ENCODE results near the gene DUSP2.

Gene DUSP2

DNA sequence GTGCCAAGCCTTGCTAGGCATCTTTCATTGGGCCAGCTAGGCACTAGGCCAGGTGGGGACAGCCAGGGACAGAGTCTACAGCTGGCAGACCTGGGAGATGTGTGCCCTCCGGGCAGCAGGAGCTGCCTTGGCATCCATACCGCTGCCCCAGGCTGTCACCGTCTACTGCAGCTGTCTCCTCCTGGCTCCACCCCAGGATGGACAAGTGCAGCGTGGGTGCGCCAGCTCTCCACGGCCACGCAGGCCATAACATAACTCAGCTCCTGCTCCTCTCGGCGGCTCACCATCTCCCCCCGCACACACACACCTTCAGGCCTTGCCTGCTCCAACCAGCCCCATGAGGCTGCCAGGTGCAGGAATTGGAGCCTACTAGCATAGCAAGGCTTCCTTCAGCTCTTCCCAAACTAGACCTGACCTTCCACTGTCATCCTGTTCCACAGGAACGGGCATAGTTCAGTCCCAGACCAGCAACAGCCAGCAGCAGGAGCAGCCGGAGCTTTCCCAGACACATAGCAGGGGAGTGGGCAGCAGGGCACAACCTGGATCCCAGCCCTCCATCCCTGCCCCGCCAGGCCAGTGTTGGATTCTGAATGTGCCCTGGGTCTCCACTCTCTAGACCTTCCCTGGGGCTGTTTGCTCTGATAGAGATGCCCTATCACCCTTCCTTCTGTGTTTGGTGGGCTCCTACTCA, 26.4 kb downstream of the DUSP2 start:
- Mint-ChIP-seq H3K27ac (no peak overlapping the region), H3K9me3 (ENCODE audit: low read depth) (no peaks in the 10 kb centered on the region), H3K4me1 (ENCODE audit: low read depth) (peaks cover 19% of the 10 kb centered on the region), H3K36me3 (no peaks in the 10 kb centered on the region), H3K4me3 (peak overlapping the region; percentile 46), H3K27me3 (peaks cover 12% of the 10 kb centered on the region)

DNA sequence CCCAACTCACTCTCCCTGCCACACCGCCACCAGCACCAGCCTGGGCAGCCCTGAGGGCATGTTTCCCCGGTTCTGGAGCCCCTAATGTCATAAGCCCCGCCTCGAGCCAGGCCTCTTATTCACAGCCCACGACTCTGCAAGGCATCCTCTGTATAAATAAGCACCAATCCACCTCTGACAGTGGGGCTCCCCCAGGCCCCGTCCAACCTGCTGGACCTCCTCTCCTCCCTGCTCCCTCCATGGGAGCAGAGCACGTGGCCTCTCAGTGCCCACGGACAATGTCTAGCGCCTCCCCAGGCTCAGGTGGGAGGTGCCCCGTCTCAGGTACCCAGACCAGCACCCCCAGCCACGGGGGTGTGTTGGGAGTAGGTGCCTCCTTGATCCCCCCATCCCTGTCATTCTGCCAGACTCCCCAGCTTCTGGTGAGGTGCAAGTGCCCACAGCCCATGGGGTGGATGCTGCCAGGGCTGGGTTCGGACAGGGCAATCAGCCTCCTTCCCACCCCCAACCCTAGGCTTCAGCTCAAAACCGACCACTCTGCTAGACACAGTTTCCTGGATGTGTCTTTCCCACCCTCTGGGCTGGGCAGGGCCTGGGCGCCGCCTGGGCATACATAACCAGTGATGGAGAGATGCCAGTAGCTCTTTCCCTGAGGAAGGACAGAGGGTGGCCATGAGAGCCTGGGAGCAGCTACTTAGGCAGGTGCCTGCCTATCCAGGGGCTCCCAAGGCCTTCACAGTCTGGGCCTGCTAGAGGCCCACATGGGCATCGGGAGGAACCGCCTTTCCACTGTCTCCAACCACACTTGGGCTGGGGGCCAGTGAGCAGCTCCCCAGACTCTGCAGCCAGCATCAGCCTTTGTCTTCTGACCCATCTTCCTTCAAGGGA, 27.3 kb downstream of the DUSP2 start:
- H3K27me3 Mint-ChIP-seq = peaks cover 12% of the 10 kb centered on the region
- peak overlapping the region; percentile 75 for H3K4me3 Mint-ChIP-seq
- no peak overlapping the region for H3K27ac Mint-ChIP-seq

DNA sequence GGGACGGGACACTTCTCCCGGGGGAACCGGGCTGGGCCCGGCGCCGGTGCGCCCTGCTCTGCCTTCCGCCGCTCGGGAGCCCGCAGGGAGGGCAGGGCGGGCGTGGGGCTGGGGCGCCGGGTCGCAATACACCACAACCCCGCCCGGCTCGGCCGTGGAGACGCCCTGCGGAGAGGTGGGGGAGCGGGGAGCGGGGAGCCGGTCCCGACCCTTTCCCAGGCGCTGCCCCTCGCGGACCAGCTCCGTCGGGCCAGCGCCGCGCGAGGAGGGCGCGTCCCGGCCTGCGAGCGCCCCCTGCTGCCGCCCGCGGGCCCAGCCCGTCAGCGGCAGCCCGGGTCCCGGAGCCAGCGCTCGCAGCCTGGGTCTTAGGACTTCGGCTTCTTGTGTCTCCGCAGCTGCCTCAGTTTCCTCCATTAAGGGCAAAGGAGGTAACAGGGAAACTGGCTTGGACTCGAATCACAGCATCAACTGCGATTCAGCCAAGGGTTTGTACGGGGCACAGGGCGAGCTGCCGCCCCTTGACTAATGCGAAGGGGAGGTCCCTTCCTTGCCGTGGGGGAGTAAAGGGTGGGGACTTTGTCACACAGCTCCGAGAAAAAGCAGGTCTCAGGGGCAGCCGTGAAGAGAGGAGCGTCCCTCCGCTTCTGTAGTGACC, 28.2 kb downstream of the DUSP2 start:
- Mint-ChIP-seq H3K9me3 (ENCODE audit: low read depth) (no peaks in the 10 kb centered on the region), H3K36me3 (no peaks in the 10 kb centered on the region), H3K27ac (no peak overlapping the region), H3K4me1 (ENCODE audit: low read depth) (peaks cover 19% of the 10 kb centered on the region), H3K27me3 (peaks cover 12% of the 10 kb centered on the region), H3K4me3 (peak overlapping the region; percentile 75)

More for the DNA sequence above, 27.3 kb downstream of the DUSP2 start:
- Mint-ChIP-seq H3K4me1 (ENCODE audit: low read depth) (peaks cover 19% of the 10 kb centered on the region), H3K9me3 (ENCODE audit: low read depth) (no peaks in the 10 kb centered on the region), H3K36me3 (no peaks in the 10 kb centered on the region)

DNA sequence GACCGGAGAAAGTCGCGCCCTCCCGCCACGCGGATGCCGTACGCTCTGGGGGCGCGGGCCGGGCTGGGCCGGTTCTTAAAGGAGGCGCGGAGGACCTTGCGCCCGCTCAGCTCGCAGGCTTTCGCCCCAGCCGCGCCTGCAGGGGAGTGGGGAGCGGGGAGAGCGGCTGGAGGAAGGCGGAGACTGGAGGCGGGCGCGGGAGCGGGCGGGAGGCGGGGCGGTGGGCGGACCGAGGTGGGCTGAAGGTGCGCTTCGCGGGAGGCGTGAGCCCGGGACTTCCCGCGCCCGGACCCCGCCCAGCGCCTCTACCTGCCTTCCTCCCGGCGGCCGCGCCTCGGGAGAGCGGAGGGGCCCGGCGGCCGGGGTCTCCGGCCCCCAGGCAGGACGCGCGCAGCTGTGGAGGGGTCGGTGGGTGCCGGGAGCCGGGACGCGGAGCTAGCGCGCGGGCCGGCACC, 28.8 kb downstream of the DUSP2 start, which contains the start of gene ADRA2B:
Gene ADRA2B, minus strand, starts transcription at position 148 of the 455 bp plus-strand sequence. CDS start 422 bp downstream, outside the sequence.
- Mint-ChIP-seq H3K27me3 (peaks cover 11% of the 10 kb centered on the region), H3K36me3 (no peaks in the 10 kb centered on the region), H3K9me3 (ENCODE audit: low read depth) (no peaks in the 10 kb centered on the region), H3K27ac (peak within 1 kb of the TSS; percentile 46), H3K4me3 (peak within 1 kb of the TSS; percentile 79), H3K4me1 (ENCODE audit: low read depth) (peaks cover 19% of the 10 kb centered on the region)

DNA sequence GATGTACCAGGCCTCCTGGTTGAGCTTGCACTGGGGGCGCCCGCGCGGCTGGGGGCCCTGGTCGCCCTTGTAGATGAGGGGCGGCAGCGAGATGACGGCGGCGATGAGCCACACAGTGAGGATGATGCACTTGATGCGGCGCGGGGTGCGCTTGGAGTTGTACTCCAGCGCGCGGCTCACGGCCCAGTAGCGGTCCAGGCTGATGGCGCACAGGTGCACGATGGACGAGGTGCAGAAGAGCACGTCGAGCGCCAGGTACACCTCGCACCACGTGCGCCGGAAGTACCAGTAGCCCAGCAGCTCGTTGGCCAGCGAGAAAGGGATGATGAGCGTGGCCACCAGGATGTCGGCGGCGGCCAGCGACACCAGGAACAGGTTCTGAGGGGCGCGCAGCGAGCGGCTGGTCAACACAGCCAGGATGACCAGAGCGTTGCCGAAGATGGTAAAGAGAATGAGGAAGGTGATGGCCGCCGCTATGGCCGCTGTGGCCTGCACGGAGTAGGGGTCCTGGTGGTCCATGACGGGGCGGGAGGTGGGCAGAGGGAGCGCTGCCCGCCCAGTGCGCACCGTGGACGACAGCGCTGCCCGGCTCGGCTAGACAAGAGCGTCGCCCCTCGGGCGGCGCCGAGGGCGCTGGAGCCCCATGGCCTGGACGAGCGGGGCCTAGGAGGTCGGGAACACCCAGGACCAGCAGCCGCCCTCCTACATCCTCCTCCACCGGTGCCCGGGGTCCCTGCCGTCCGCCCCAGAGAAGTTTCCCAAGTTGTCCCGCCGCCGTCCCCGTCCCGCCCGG, 29.4 kb downstream of the DUSP2 start:
- peak overlapping the region; percentile 46 for H3K27ac Mint-ChIP-seq
- peaks cover 17% of the 10 kb centered on the region for H3K4me1 Mint-ChIP-seq (ENCODE audit: low read depth)
- no peaks in the 10 kb centered on the region for H3K36me3 Mint-ChIP-seq
- peak overlapping the region; percentile 79 for H3K4me3 Mint-ChIP-seq
- H3K9me3 Mint-ChIP-seq (ENCODE audit: low read depth) = no peaks in the 10 kb centered on the region
- peaks cover 5% of the 10 kb centered on the region for H3K27me3 Mint-ChIP-seq

- H3K36me3 Mint-ChIP-seq = no peaks in the 10 kb centered on the region
- peaks cover 11% of the 10 kb centered on the region for H3K4me1 Mint-ChIP-seq (ENCODE audit: low read depth)
- H3K27ac Mint-ChIP-seq = no peak overlapping the region
- peaks cover 2% of the 10 kb centered on the region for H3K27me3 Mint-ChIP-seq
- peak overlapping the region; percentile 79 for H3K4me3 Mint-ChIP-seq
- no peaks in the 10 kb centered on the region for H3K9me3 Mint-ChIP-seq (ENCODE audit: low read depth)
These were observed 30.2 kb downstream of the DUSP2 start for GRCh38 chr2:96114903-96115581.

GRCh38 chr2:96114546-96114902, 30.7 kb downstream of the DUSP2 start:
- Mint-ChIP-seq H3K27ac (no peak overlapping the region), H3K27me3 (peaks cover 2% of the 10 kb centered on the region), H3K36me3 (no peaks in the 10 kb centered on the region), H3K9me3 (ENCODE audit: low read depth) (no peaks in the 10 kb centered on the region), H3K4me1 (ENCODE audit: low read depth) (peaks cover 10% of the 10 kb centered on the region), H3K4me3 (no peak overlapping the region)

DNA sequence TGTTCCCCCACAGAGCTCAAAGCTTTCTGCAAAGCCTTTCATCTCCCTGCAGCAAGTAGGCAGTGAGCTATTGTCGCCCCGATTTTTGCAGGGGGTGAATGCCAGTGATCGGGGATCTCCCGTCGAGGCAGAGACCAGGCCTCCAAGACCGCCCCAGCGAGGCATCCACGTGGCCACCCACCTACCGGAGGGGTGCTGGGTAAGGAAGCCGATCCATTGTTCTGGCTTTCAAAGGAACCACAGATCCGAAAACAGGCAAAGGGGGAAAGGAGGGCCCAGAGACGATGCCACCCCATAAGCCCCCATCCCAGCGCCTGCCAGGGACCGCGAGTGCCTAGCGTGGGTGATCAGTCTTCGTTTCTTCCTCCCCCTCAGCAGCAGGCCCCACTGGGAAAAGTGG, 31.3 kb downstream of the DUSP2 start:
- H3K4me1 Mint-ChIP-seq (ENCODE audit: low read depth) = peaks cover 10% of the 10 kb centered on the region
- H3K27ac Mint-ChIP-seq = no peak overlapping the region
- H3K4me3 Mint-ChIP-seq = no peak overlapping the region
- peaks cover 2% of the 10 kb centered on the region for H3K27me3 Mint-ChIP-seq
- H3K9me3 Mint-ChIP-seq (ENCODE audit: low read depth) = no peaks in the 10 kb centered on the region
- no peaks in the 10 kb centered on the region for H3K36me3 Mint-ChIP-seq

GRCh38 chr2:96113367-96113677, 31.9 kb downstream of the DUSP2 start:
- Mint-ChIP-seq H3K27me3 (no peaks in the 10 kb centered on the region), H3K36me3 (no peaks in the 10 kb centered on the region), H3K4me1 (ENCODE audit: low read depth) (peaks cover 10% of the 10 kb centered on the region), H3K9me3 (ENCODE audit: low read depth) (no peaks in the 10 kb centered on the region), H3K27ac (no peak overlapping the region), H3K4me3 (no peak overlapping the region)

GRCh38 chr2:96112501-96113366, 32.5 kb downstream of the DUSP2 start:
- no peak overlapping the region for H3K4me3 Mint-ChIP-seq
- H3K4me1 Mint-ChIP-seq (ENCODE audit: low read depth) = peaks cover 9% of the 10 kb centered on the region
- H3K27me3 Mint-ChIP-seq = no peaks in the 10 kb centered on the region
- H3K36me3 Mint-ChIP-seq = no peaks in the 10 kb centered on the region
- H3K27ac Mint-ChIP-seq = no peak overlapping the region
- H3K9me3 Mint-ChIP-seq (ENCODE audit: low read depth) = no peaks in the 10 kb centered on the region

GRCh38 chr2:96111823-96112500, 33.3 kb downstream of the DUSP2 start:
- Mint-ChIP-seq H3K9me3 (ENCODE audit: low read depth) (no peaks in the 10 kb centered on the region), H3K36me3 (no peaks in the 10 kb centered on the region), H3K27ac (no peak overlapping the region), H3K4me3 (no peak overlapping the region), H3K27me3 (no peaks in the 10 kb centered on the region), H3K4me1 (ENCODE audit: low read depth) (peaks cover 4% of the 10 kb centered on the region)

- Mint-ChIP-seq H3K4me3 (no peak overlapping the region), H3K27me3 (no peaks in the 10 kb centered on the region), H3K27ac (no peak overlapping the region), H3K4me1 (ENCODE audit: low read depth) (peaks cover 4% of the 10 kb centered on the region), H3K9me3 (ENCODE audit: low read depth) (no peaks in the 10 kb centered on the region), H3K36me3 (no peaks in the 10 kb centered on the region)
These were observed 34.0 kb downstream of the DUSP2 start for GRCh38 chr2:96111257-96111640.

All from activated naive CD8-positive, alpha-beta T cell (primary cell).